Subcutaneous abdominal adipose tissue (tissue), 5 donors: ENCODE results near the gene IFT88.
"Not testable (repeated sequence)": the region's sequence is repeated elsewhere in the genome, so short reads cannot be mapped to it uniquely, and the experiment has no call there.

Experiments used
- H3K27ac ChIP-seq: one replicate; pipeline ENCODE4 v1.7.0; 2013; ENCODE audit warnings: low read depth, mild to moderate bottlenecking, inconsistent platforms, low read length, moderate library complexity
- H3K27me3 ChIP-seq, 5 donors: one replicate each; pipeline ENCODE4 v1.7.0; 2013; ENCODE audit warnings: low read length in 5 of 5, inconsistent platforms in 1 of 5; ENCODE audit not compliant: control insufficient read depth in 5 of 5, insufficient read depth in 4 of 5
- H3K36me3 ChIP-seq, 5 donors: one replicate each; pipeline ENCODE4 v1.7.0; 2013; ENCODE audit warnings: low read length in 5 of 5; ENCODE audit not compliant: control insufficient read depth in 5 of 5, insufficient read depth in 5 of 5
- H3K4me1 ChIP-seq, 5 donors: one replicate each; pipeline ENCODE4 v1.7.0; 2013; ENCODE audit warnings: low read length in 5 of 5, mild to moderate bottlenecking in 3 of 5, moderate library complexity in 1 of 5; ENCODE audit not compliant: control insufficient read depth in 5 of 5, insufficient read depth in 5 of 5
- H3K4me3 ChIP-seq, 5 donors: one replicate each; pipeline ENCODE4 v1.7.0; 2013; ENCODE audit warnings: low read length in 5 of 5, low read depth in 1 of 5
- H3K9ac ChIP-seq, 5 donors: one replicate each; pipeline ENCODE4 v1.7.0; 2013; ENCODE audit warnings: low read length in 5 of 5, mild to moderate bottlenecking in 4 of 5, moderate library complexity in 3 of 5
- H3K9me3 ChIP-seq, 5 donors: one replicate each; pipeline ENCODE4 v1.7.0; 2013; ENCODE audit warnings: low read length in 5 of 5; ENCODE audit not compliant: control insufficient read depth in 5 of 5
- donor health status: healthy.
- donor health status: healthy.
- donor health status: healthy.
- donor health status: healthy.
- donor health status: healthy.

IFT88 gene

DNA sequence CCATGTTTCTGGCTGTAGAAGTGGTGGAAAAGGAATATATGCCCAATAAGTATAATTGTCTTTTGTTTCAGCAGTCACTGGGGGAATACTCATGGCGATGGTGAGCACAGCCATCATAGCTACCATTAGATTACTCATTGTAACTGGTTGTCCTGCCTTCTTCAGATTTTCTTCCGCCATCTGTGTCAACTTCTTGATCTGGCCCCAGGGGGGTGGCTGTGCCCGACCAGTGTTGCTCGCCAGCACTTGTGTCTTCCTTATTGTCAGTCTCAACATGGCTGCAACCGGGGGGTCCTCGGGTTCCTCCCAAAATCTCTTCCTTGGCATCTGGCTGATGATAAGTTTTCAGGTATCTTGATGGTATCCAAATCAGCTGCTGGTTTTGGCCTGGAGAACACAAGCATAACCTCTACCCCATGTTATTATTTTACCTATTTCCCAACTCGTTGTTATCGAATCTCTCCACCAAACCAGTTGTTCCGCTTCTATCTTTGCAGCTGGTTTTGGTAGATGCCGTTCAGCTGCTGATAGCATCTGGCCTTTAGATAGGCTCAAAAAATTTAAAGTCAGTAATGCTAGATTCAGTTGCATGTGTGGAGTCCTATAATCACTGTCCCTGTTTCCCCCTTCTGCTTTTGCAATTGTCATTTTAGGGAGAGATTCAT is 113.6 kb downstream of the IFT88 start:
- peaks cover 0 to 7% (median 0%) of the 10 kb centered on the region in 5 donors for H3K4me1 ChIP-seq
- no peak overlapping the region for H3K4me3 ChIP-seq
- H3K36me3 ChIP-seq: peaks cover 0 to 10% (median 7%) of the 10 kb centered on the region in 5 donors
- no peaks in the 10 kb centered on the region for H3K9me3 ChIP-seq
- no peak overlapping the region for H3K9ac ChIP-seq
- H3K27ac ChIP-seq: no peak overlapping the region
- H3K27me3 ChIP-seq: no peaks in the 10 kb centered on the region

DNA sequence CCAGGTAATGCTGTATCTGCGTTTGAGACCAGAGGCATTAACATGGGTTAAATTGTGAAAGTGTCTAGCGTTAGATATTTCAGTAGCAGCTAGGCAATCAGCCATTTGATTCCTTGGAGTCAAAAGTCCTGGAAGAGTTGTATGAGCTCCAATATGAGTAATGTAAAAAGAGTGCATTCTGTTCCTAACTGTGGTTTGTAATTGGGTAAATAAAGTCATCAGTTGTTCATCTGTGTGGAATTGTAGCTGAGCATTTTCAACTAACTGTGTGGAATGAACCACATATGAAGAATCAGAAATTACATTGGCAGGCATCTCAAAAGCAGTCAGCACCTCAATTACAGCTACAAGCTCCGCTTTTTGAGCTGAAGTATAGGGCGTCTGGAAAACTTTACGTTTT is 114.5 kb downstream of the IFT88 start:
- not testable (repeated sequence) for H3K27me3 ChIP-seq, H3K4me3 ChIP-seq, H3K27ac ChIP-seq, H3K9me3 ChIP-seq, H3K4me1 ChIP-seq, H3K36me3 ChIP-seq, H3K9ac ChIP-seq

DNA sequence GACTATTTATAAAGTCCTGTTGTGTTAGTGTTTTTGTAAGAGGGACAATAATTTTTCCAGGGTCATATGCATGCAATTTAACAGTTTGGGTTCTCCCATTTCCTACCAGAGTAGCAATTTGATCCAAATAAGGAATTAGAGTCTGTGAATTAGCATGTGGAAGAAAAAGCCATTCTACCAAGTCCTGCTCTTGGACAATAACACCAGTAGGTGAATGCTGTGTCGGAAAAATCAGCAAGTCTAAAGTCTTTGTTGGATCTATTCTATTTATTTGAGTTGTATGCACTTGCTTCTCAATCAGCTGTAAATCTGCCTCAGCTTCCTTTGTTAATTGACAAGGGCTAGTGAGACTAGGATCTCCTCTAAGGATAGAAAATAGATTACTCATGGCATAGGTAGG is 115.1 kb downstream of the IFT88 start:
- Histone ChIP-seq H3K27me3 (no peaks in the 10 kb centered on the region), H3K9me3 (no peaks in the 10 kb centered on the region), H3K9ac (no peak overlapping the region), H3K36me3 (peaks cover 0 to 4% (median 2%) of the 10 kb centered on the region in 5 donors), H3K4me3 (no peak overlapping the region), H3K4me1 (peaks cover 0 to 7% (median 0%) of the 10 kb centered on the region in 5 donors), H3K27ac (no peak overlapping the region)

DNA sequence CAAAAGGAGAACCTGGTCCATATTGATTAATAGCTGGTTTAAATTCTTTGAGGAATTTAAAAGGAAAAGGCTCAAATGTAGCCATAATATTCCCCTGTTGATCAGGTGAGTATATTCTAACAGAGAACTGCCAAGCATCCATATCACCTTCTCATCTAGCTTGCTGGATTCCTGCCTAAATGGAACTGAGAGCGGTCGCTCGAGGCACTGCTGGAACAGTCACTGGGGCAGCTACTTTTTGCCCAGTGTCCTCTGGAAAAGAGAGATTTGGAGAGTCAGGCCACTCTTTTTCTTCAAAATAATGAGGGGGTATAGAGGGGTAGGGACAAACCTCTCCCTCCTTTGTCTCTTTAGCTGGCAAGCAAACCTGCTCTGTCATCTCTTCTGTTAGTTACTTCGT is 117.1 kb downstream of the IFT88 start:
- Histone ChIP-seq H3K9me3 (no peaks in the 10 kb centered on the region), H3K27me3 (no peaks in the 10 kb centered on the region), H3K36me3 (peaks cover 0 to 4% (median 2%) of the 10 kb centered on the region in 5 donors), H3K27ac (no peak overlapping the region), H3K9ac (no peak overlapping the region), H3K4me1 (peaks cover 0 to 7% (median 0%) of the 10 kb centered on the region in 5 donors), H3K4me3 (no peak overlapping the region)

DNA sequence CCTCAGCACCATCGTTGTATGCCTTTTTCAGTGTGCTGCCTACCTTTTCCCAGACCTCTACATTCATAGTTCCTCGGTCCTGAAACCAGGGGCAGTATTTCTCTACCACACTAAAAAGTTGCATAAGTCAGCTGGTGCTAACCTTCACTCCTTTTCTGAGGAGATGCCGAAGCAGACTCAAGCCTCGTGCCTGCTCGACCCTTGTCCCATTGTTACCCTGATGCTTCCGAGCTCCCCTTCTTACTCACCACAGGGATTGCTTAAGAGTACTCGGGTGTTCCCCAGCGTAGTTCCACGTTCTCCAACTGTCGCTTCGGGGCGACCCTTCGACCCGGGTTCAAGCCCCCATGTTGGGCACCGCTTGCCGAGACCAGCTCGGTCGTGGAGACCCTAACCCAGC is 117.6 kb downstream of the IFT88 start:
- Histone ChIP-seq H3K27ac (no peak overlapping the region), H3K9ac (no peak overlapping the region), H3K27me3 (no peaks in the 10 kb centered on the region), H3K36me3 (peaks cover 0 to 4% (median 2%) of the 10 kb centered on the region in 5 donors), H3K4me1 (peaks cover 0 to 7% (median 0%) of the 10 kb centered on the region in 5 donors), H3K4me3 (no peak overlapping the region), H3K9me3 (no peaks in the 10 kb centered on the region)

DNA sequence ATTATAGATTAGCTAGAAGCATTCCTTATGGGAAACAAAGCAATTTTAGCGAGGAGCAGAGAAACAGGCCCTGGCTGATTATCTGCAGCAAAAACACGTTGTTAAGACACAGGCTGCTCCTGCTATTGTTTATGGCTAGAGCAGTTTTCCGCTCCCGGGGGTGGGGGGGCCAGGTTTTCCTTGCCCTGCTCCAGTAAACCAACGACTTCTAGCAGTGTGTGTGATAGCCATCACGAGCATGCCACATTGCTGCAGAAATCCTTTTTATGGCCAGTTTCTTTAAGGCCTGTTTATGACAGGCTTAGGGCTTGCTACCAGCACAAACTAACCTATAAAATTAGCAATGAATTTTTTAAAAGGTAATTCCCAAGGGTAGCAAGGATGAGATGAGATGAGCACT is 118.1 kb downstream of the IFT88 start:
- Histone ChIP-seq H3K9me3 (no peaks in the 10 kb centered on the region), H3K9ac (no peak overlapping the region), H3K4me1 (peaks cover 0 to 7% (median 0%) of the 10 kb centered on the region in 5 donors), H3K36me3 (peaks cover 0 to 4% (median 3%) of the 10 kb centered on the region in 5 donors), H3K27me3 (no peaks in the 10 kb centered on the region), H3K27ac (no peak overlapping the region), H3K4me3 (no peak overlapping the region)

DNA sequence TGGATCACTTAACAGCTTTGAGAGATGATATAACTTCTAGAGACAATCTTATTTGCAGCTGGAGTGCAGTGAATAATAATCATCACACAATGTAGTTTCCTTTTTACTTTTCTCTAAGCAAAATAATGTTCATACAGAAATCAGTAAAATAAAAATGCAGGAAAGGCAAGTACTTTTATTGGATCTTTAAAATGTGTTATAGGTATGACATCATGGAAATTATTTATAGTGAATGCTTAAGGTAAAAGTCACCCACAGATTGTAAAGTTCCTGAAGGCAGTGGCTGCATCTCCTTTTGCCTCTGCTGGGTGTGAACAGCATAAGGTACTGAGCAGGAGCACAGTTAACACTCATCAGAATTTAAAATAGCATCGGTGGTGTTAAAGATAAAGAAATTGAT is 119.2 kb downstream of the IFT88 start:
- no peak overlapping the region for H3K9ac ChIP-seq
- H3K36me3 ChIP-seq: peaks cover 0 to 9% (median 4%) of the 10 kb centered on the region in 5 donors
- peaks cover 0 to 5% (median 0%) of the 10 kb centered on the region in 5 donors for H3K4me1 ChIP-seq
- H3K9me3 ChIP-seq: no peaks in the 10 kb centered on the region
- H3K4me3 ChIP-seq: no peak overlapping the region
- H3K27ac ChIP-seq: no peak overlapping the region
- H3K27me3 ChIP-seq: no peaks in the 10 kb centered on the region

DNA sequence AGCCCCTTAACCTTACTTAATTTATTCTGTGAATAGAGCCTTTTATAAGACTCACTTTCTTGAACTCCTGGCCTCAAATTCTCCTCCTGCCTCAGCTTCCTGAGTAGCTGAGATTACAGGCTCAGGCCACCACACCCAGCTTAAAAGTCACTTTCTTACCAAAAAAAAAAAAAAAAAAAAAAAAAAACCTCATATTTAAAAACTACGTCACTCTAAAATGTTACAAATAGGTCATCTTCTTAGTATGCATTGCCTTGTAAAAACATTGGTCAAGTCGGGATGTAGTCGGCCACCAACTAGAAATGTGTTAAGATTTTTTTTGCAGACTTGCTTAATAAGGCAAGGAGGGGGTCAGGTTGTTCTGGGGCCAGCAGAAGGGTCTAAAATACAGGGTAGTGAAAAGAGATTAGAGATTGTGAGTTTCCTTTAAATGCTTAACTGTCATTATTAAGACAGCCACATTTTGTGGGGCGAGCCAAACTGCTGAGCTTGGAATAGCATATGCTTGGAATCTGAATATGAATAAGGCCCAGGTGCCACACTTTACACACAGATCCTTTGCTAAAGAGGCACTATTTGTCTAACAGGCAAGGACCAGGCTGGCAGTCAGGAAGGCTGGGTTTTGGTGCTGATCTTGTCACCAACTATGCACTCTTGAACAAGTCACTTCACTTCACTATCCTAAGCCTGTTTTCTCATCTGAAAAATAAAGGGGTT is 120.1 kb downstream of the IFT88 start:
- H3K4me3 ChIP-seq: no peak overlapping the region
- H3K4me1 ChIP-seq: peaks cover 0 to 1% (median 0%) of the 10 kb centered on the region in 5 donors
- H3K27me3 ChIP-seq: no peaks in the 10 kb centered on the region
- no peak overlapping the region for H3K27ac ChIP-seq
- no peak overlapping the region for H3K9ac ChIP-seq
- H3K9me3 ChIP-seq: no peaks in the 10 kb centered on the region
- H3K36me3 ChIP-seq: peaks cover 0 to 15% (median 7%) of the 10 kb centered on the region in 5 donors

DNA sequence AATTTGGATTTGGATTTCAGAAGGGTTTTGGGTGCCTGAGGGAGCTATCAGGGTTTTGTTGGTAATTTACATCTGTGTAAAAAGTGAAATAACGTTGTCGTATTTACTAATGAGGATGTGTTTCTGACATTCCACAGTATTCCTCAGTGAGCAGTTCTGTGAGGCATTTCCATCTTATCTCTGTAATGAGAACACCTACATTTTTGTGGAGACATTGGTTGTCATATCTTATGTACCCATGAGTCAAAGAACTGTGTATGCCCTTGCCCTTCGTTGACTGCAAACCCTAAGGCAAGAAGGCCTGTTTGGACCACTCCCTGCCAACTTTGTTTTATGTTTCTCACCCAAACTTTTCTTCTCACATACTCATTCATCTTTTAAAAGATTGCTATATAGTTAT is 122.3 kb downstream of the IFT88 start:
- Histone ChIP-seq H3K36me3 (peaks cover 0 to 15% (median 7%) of the 10 kb centered on the region in 5 donors), H3K4me1 (no peaks in the 10 kb centered on the region), H3K27me3 (no peaks in the 10 kb centered on the region), H3K4me3 (no peak overlapping the region), H3K27ac (no peak overlapping the region), H3K9me3 (no peaks in the 10 kb centered on the region), H3K9ac (no peak overlapping the region)

DNA sequence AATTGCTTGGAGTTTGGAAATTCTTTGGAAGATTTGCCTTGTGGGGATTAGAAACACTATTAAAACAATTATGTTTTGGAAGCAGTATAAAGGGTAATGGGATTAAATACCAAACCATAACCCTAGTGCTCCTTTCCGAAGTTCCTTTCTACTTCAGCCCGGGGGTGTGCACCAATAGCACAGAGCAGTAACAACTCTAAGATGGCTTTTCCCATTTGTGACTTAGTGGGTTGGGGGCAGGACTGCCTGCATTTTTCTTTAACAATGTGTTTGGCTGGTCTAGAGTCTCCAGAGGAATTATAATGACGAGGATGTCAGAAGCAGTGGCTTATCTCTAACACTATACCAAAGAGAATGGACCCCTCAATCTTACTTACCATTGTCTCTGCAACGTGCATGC is 124.7 kb downstream of the IFT88 start:
- no peaks in the 10 kb centered on the region for H3K9me3 ChIP-seq
- no peak overlapping the region for H3K9ac ChIP-seq
- no peaks in the 10 kb centered on the region for H3K27me3 ChIP-seq
- H3K4me1 ChIP-seq: no peaks in the 10 kb centered on the region
- no peak overlapping the region for H3K27ac ChIP-seq
- peaks cover 0 to 11% (median 7%) of the 10 kb centered on the region in 5 donors for H3K36me3 ChIP-seq
- no peak overlapping the region for H3K4me3 ChIP-seq
